Keratinocyte (primary cell): ENCODE data around the gene GRAMD2B. TPM values are rescaled to one million over a fixed set of nuclear protein-coding genes. Genes with fewer than 3 reads are reported as not detected.

ENCODE experiments used
- DNase-seq: peaks from one replicate; pipeline ENCODE4 v3.0.0-alpha.2; 2011; ENCODE audit warnings: low read depth, missing footprints, low spot score
- FAIRE-seq: peaks from 2 replicates; lab custom pipeline; 2011; peaks lifted over from hg19 to GRCh38; lab: Jason Lieb, UNC
- H2AFZ ChIP-seq: 2 replicates; pipeline ENCODE4 v1.6.0; 2012; ENCODE audit warnings: low read length, control low read depth, inconsistent platforms; ENCODE audit not compliant: control insufficient read depth
- H3K27ac ChIP-seq: 2 replicates; pipeline ENCODE4 v1.5.1; 2011; ENCODE audit warnings: low read length; ENCODE audit not compliant: control insufficient read depth, insufficient read depth
- H3K27me3 ChIP-seq: 3 replicates; pipeline ENCODE4 v1.6.0; 2011; ENCODE audit warnings: low read length; ENCODE audit not compliant: control insufficient read depth, insufficient read depth; ENCODE audit errors: extremely low read depth
- H3K36me3 ChIP-seq, 2 experiments: 2 replicates in 1 of 2; 3 replicates in 1 of 2; pipeline ENCODE4 v1.5.1; 2011; ENCODE audit warnings: low read length in 2 of 2, mild to moderate bottlenecking in 1 of 2; ENCODE audit not compliant: control insufficient read depth in 2 of 2, insufficient read depth in 2 of 2; ENCODE audit errors: extremely low read depth in 1 of 2
- H3K4me1 ChIP-seq: 3 replicates; pipeline ENCODE4 v1.5.1; 2011; ENCODE audit warnings: low read length; ENCODE audit not compliant: control insufficient read depth, insufficient read depth; ENCODE audit errors: extremely low read depth
- H3K4me2 ChIP-seq: 3 replicates; pipeline ENCODE4 v1.6.0; 2011; ENCODE audit warnings: low read depth, low read length; ENCODE audit not compliant: control insufficient read depth, insufficient read depth; ENCODE audit errors: extremely low read depth
- H3K4me3 ChIP-seq, 3 experiments: fragments of 200-600 bp in 1 of 3; sonication (generic) in 1 of 3; 2 replicates in 2 of 3; 3 replicates in 1 of 3; pipeline ENCODE4 v1.5.1; 2011 to 2016; ENCODE audit warnings: low read length in 3 of 3, mild to moderate bottlenecking in 3 of 3, control low read depth in 2 of 3, inconsistent platforms in 1 of 3, low read depth in 1 of 3, mixed read lengths in 1 of 3, mixed run types in 1 of 3, moderate library complexity in 1 of 3; ENCODE audit not compliant: control insufficient read depth in 2 of 3, insufficient read depth in 2 of 3; ENCODE audit errors: extremely low read depth in 1 of 3
- H3K79me2 ChIP-seq: 2 replicates; pipeline ENCODE4 v1.6.0; 2012; ENCODE audit warnings: low read length; ENCODE audit not compliant: control insufficient read depth, insufficient read depth
- H3K9ac ChIP-seq: 3 replicates; pipeline ENCODE4 v1.6.0; 2011; ENCODE audit warnings: low read length; ENCODE audit not compliant: control insufficient read depth, insufficient read depth; ENCODE audit errors: extremely low read depth
- H3K9me1 ChIP-seq: 3 replicates; pipeline ENCODE4 v1.6.0; 2011; ENCODE audit warnings: low read length; ENCODE audit not compliant: control insufficient read depth, insufficient read depth; ENCODE audit errors: extremely low read depth
- H3K9me3 ChIP-seq: 2 replicates; pipeline ENCODE4 v1.5.1; 2012; ENCODE audit warnings: low read depth, low read length; ENCODE audit not compliant: control insufficient read depth
- H4K20me1 ChIP-seq: 3 replicates; pipeline ENCODE4 v1.6.0; 2011; ENCODE audit warnings: low read length; ENCODE audit not compliant: control insufficient read depth, insufficient read depth; ENCODE audit errors: extremely low read depth
- EZH2 ChIP-seq: IDR thresholded peaks from one replicate; pipeline ENCODE4 v1.6.1; 2012; ENCODE audit warnings: inconsistent platforms, mild to moderate bottlenecking, low read length, moderate library complexity
- dilution Hi-C: fragments of 300-500 bp; cut with MboI; formaldehyde crosslinking; loops from one replicate; pipeline ENCODE4 v1.7.0; 2020; ENCODE audit warnings: low sequenced_read_pairs; ENCODE audit not compliant: extremely low pct_ligation_motif_present
- polyA plus RNA-seq, 5 experiments: library from polyadenylated mRNA; depleted of rRNA in 3 of 5; stranded (reverse) in 3 of 5; stranded (forward) in 1 of 5; unstranded in 1 of 5; fragments of >200 nt; gene quantifications; 1 replicate in 1 of 5; 2 replicates in 3 of 5; 3 replicates in 1 of 5; pipeline versions ENCODE4 v1.2.1 to v1.2.3, GENCODE V29; 2011 to 2012; ENCODE audit warnings: missing spikeins in 2 of 5, low read depth in 1 of 5, low replicate concordance in 1 of 5
- TF ChIP-seq, protein P1 (sequence below), 3 experiments: IDR thresholded peaks in 1 of 3; conservative IDR thresholded peaks in 1 of 3; optimal IDR thresholded peaks in 1 of 3; 2 replicates in 2 of 3; 3 replicates in 1 of 3; pipeline versions ENCODE3 to v1.5.1; 2011; ENCODE audit warnings: low read length in 3 of 3, mild to moderate bottlenecking in 3 of 3, moderate library complexity in 2 of 3, control low read depth in 1 of 3, inconsistent platforms in 1 of 3; ENCODE audit not compliant: insufficient read depth in 2 of 3; ENCODE audit errors: extremely low read depth in 1 of 3

Gene GRAMD2B
- polyA plus RNA-seq, 1 donor (not counting 4 experiments of a cell fraction or from before 2014, with no cell fraction given): 45.9 TPM

DNA sequence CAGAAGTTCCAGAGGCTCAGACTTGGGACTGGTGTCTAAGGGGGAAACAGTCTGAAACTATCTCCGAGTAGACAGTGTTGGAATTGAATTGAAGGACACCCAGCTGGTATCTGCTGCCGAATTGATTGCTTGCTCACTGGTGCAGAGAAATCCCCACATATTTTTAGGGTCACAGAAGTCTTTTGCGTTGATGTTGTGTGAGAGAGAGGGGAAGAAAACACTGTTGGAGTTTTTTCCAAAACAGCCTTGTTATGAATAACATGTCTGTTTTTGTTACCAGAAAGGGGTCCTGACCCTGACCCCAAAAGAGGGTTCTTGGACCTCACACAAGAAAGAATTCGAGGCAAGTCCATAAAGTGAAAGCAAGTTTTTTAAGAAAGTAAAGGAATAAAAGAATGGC is 90.5 kb downstream of the GRAMD2B start:
- Histone ChIP-seq H3K4me1 (peaks cover 40% of the 10 kb centered on the region), H3K4me2 (no peak overlapping the region), H3K36me3 (no peaks in the 10 kb centered on the region), H3K9me1 (no peaks in the 10 kb centered on the region), H3K27ac (no peak overlapping the region), H3K9ac (no peak overlapping the region), H3K27me3 (no peaks in the 10 kb centered on the region), H3K79me2 (no peaks in the 10 kb centered on the region), H3K4me3 (no peak overlapping the region), H4K20me1 (no peaks in the 10 kb centered on the region), H2AFZ (no peak overlapping the region), H3K9me3 (no peaks in the 10 kb centered on the region)
- DNase-seq: no peak
- dilution Hi-C loops: no loop called here
- FAIRE-seq: no peak
- TF ChIP-seq, protein P1, sequence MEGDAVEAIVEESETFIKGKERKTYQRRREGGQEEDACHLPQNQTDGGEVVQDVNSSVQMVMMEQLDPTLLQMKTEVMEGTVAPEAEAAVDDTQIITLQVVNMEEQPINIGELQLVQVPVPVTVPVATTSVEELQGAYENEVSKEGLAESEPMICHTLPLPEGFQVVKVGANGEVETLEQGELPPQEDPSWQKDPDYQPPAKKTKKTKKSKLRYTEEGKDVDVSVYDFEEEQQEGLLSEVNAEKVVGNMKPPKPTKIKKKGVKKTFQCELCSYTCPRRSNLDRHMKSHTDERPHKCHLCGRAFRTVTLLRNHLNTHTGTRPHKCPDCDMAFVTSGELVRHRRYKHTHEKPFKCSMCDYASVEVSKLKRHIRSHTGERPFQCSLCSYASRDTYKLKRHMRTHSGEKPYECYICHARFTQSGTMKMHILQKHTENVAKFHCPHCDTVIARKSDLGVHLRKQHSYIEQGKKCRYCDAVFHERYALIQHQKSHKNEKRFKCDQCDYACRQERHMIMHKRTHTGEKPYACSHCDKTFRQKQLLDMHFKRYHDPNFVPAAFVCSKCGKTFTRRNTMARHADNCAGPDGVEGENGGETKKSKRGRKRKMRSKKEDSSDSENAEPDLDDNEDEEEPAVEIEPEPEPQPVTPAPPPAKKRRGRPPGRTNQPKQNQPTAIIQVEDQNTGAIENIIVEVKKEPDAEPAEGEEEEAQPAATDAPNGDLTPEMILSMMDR (optimal IDR thresholded peaks at IDR 0.05 in 1 of 3, IDR thresholded peaks at IDR 0.05 in 1 of 3, conservative IDR thresholded peaks at IDR 0.05 in 1 of 3; ENCODE audit: extremely low read depth in 1 of 3, insufficient read depth in 2 of 3, low read length in 3 of 3): no peak
- no peak for TF ChIP-seq EZH2

DNA sequence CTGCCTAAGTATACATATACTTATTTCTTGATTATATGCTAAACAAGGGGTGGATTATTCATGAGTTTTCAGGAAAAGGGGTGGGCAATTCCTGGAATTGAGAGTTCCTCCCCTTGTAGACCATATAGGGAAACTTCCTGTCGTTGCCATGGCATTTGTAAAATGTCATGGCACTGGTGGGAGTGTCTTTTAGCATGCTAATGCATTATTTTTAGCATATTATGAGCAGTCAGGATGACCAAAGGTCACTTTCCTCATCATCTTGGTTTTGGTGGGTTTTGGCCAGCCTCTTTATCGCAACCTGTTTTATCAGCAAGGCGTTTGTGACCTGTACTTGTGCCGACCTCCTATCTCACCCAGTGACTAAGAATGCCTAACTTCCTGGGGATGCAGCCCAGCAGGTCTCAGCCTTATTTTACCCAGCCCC is 90.9 kb downstream of the GRAMD2B start:
- dilution Hi-C loops: no loop called here
- no peaks in the 10 kb centered on the region for H3K9me1 ChIP-seq

More for the DNA sequence above, 90.9 kb downstream of the GRAMD2B start:
- Histone ChIP-seq H3K4me3 (no peak overlapping the region), H3K4me1 (peaks cover 40% of the 10 kb centered on the region), H3K9ac (no peak overlapping the region), H2AFZ (no peak overlapping the region), H4K20me1 (no peaks in the 10 kb centered on the region), H3K9me3 (no peaks in the 10 kb centered on the region), H3K27me3 (no peaks in the 10 kb centered on the region), H3K36me3 (no peaks in the 10 kb centered on the region), H3K4me2 (no peak overlapping the region), H3K27ac (no peak overlapping the region), H3K79me2 (no peaks in the 10 kb centered on the region)
- DNase-seq: no peak
- no peak for FAIRE-seq
- no peak for TF ChIP-seq EZH2
- TF ChIP-seq, protein P1 (optimal IDR thresholded peaks at IDR 0.05 in 1 of 3, IDR thresholded peaks at IDR 0.05 in 1 of 3, conservative IDR thresholded peaks at IDR 0.05 in 1 of 3; ENCODE audit: extremely low read depth in 1 of 3, insufficient read depth in 2 of 3, low read length in 3 of 3): no peak
